COLO829 (cell line): ENCODE data around the gene EBPL.
"Not testable (repeated sequence)": the region's sequence is repeated elsewhere in the genome, so short reads cannot be mapped to it uniquely, and the experiment has no call there.

Experiments used
- DNase-seq: peaks from one replicate; pipeline ENCODE4 v3.0.0; 2012; ENCODE audit warnings: low spot score

Gene EBPL

GRCh38 chr13:49690995-49691784, at the start of gene EBPL:
EBPL (minus strand) TSS chr13:49691486; CDS start chr13:49691424, 62 bp downstream.
- peak; percentile 87 for DNase-seq

GRCh38 chr13:49740870-49741269, 49.6 kb upstream of the EBPL start:
- no peak for DNase-seq

GRCh38 chr13:49739498-49740187, 48.4 kb upstream of the EBPL start:
- no peak for DNase-seq

GRCh38 chr13:49733181-49733951, 42.1 kb upstream of the EBPL start:
- peak; percentile 3 for DNase-seq

GRCh38 chr13:49731766-49732165, 40.5 kb upstream of the EBPL start:
- peak; percentile 16 for DNase-seq

- DNase-seq: no peak
Measured at GRCh38 chr13:49716615-49717014, 25.3 kb upstream of the EBPL start.

- no peak for DNase-seq
Measured at GRCh38 chr13:49714757-49715156, 23.5 kb upstream of the EBPL start.

- no peak for DNase-seq
Measured at GRCh38 chr13:49711218-49711863, 20.1 kb upstream of the EBPL start.

- not testable (repeated sequence) for DNase-seq
Measured at GRCh38 chr13:49704264-49704663, 13.0 kb upstream of the EBPL start.

GRCh38 chr13:49701491-49701890, 10.2 kb upstream of the EBPL start:
- DNase-seq: no peak

- no peak for DNase-seq
Measured at GRCh38 chr13:49697468-49697867, 6.2 kb upstream of the EBPL start.

- DNase-seq: no peak
Measured at GRCh38 chr13:49694446-49694845, 3.2 kb upstream of the EBPL start.

- no peak for DNase-seq
Measured at GRCh38 chr13:49693877-49694276, 2.6 kb upstream of the EBPL start.

- no peak for DNase-seq
Measured at GRCh38 chr13:49693191-49693733, 2.0 kb upstream of the EBPL start.

GRCh38 chr13:49690133-49690994, 922 bp downstream of the EBPL start:
- DNase-seq: peak; percentile 21

- DNase-seq: no peak
Measured at GRCh38 chr13:49683489-49683888, 7.8 kb downstream of the EBPL start.

- no peak for DNase-seq
Measured at GRCh38 chr13:49681842-49682435, 9.3 kb downstream of the EBPL start.

GRCh38 chr13:49679246-49679645, 12.0 kb downstream of the EBPL start:
- no peak for DNase-seq

GRCh38 chr13:49678191-49678914, 12.9 kb downstream of the EBPL start:
- DNase-seq: no peak
